Activated CD8-positive, alpha-beta memory T cell treated with anti-CD3 and anti-CD28 coated beads for 36 hours (primary cell): ENCODE data around the gene HCN2. TPM values are rescaled to one million over a fixed set of nuclear protein-coding genes. Genes with fewer than 3 reads are reported as not detected.
"Not testable (repeated sequence)": the region's sequence is repeated elsewhere in the genome, so short reads cannot be mapped to it uniquely, and the experiment has no call there.

ENCODE experiments used
- CTCF ChIA-PET: fragments of 350-600 bp; sonication (Branson Sonifier 250); formaldehyde crosslinking; loops from one replicate; lab custom pipeline; 2021; ENCODE audit warnings: antibody characterized with exemption; lab: Charles Lee
- POLR2A ChIA-PET: fragments of 350-600 bp; sonication (Branson Sonifier 250); formaldehyde crosslinking; loops from one replicate; lab custom pipeline; 2021; ENCODE audit warnings: antibody characterized with exemption; lab: Charles Lee
- total RNA-seq, 2 experiments: library from RNA; stranded (reverse); gene quantifications; one replicate each; pipeline ENCODE4 v1.2.3, GENCODE V29; 2021

The HCN2 gene
- total RNA-seq, 2 experiments from 2014 or later = 0.40 to 0.55 TPM

GRCh38 chr19:595326-596262 is 5.9 kb downstream of the HCN2 start:
- ChIA-PET CTCF (interaction anchor here (1.0 kb wide), 1 partner anchor 11 kb away, joined by 3 read pairs; no protein-coding TSS in a partner anchor), POLR2A (no interaction called here)

GRCh38 chr19:596263-596655 is 6.6 kb downstream of the HCN2 start:
- CTCF ChIA-PET = no interaction called here

GRCh38 chr19:597406-598315 is 8.0 kb downstream of the HCN2 start:
- ChIA-PET POLR2A (no interaction called here), CTCF (interaction anchor here (1.7 kb wide), 1 partner anchor 10 kb away, joined by 4 read pairs; no protein-coding TSS in a partner anchor)

More at GRCh38 chr19:596263-596655, 6.6 kb downstream of the HCN2 start:
- POLR2A ChIA-PET = no interaction called here

GRCh38 chr19:601310-601709 is 11.6 kb downstream of the HCN2 start:
- CTCF ChIA-PET = no interaction called here

GRCh38 chr19:601790-602189 is 12.1 kb downstream of the HCN2 start:
- ChIA-PET CTCF (no interaction called here), POLR2A (no interaction called here)

More at GRCh38 chr19:601310-601709, 11.6 kb downstream of the HCN2 start:
- POLR2A ChIA-PET = no interaction called here

GRCh38 chr19:602391-603301 is 13.0 kb downstream of the HCN2 start:
- ChIA-PET CTCF (no interaction called here), POLR2A (no interaction called here)

GRCh38 chr19:603302-603639 is 13.6 kb downstream of the HCN2 start:
- CTCF ChIA-PET = not testable (repeated sequence)

GRCh38 chr19:603779-604178 is 14.1 kb downstream of the HCN2 start:
- POLR2A ChIA-PET = not testable (repeated sequence)
- CTCF ChIA-PET = interaction anchor here (0.9 kb wide), 1 partner anchor 19 kb away, joined by 3 read pairs; no protein-coding TSS in a partner anchor

More at GRCh38 chr19:603302-603639, 13.6 kb downstream of the HCN2 start:
- POLR2A ChIA-PET = not testable (repeated sequence)

- POLR2A ChIA-PET = interaction anchor here (0.6 kb wide), 1 partner anchor 19 kb away, joined by 3 read pairs; no protein-coding TSS in a partner anchor
- CTCF ChIA-PET = interaction anchor here (0.9 kb wide), 1 partner anchor 18 kb away, joined by 3 read pairs; no protein-coding TSS in a partner anchor
Measured at GRCh38 chr19:604355-604754, 14.7 kb downstream of the HCN2 start.

- CTCF ChIA-PET = interaction anchor here (0.8 to 1.5 kb wide), 3 partner anchors 12 to 68 kb away, joined by 3 to 5 read pairs (median 3); no protein-coding TSS in a partner anchor
- POLR2A ChIA-PET = not testable (repeated sequence)
Measured at GRCh38 chr19:605061-605971, 15.6 kb downstream of the HCN2 start.

- ChIA-PET POLR2A (no interaction called here), CTCF (interaction anchor here (1.8 kb wide), 1 partner anchor 9 kb away, joined by 4 read pairs; no protein-coding TSS in a partner anchor)
Measured at GRCh38 chr19:607301-608154, 17.8 kb downstream of the HCN2 start.

- ChIA-PET POLR2A (no interaction called here), CTCF (interaction anchor here (1.8 kb wide), 1 partner anchor 10 kb away, joined by 4 read pairs; no protein-coding TSS in a partner anchor)
Measured at GRCh38 chr19:608155-609003, 18.7 kb downstream of the HCN2 start.

- POLR2A ChIA-PET = no interaction called here
- CTCF ChIA-PET = no interaction called here
Measured at GRCh38 chr19:609004-609346, 19.3 kb downstream of the HCN2 start.

- ChIA-PET POLR2A (interaction anchor here (1.0 kb wide), 1 partner anchor 100 kb away, joined by 5 read pairs; no protein-coding TSS in a partner anchor), CTCF (interaction anchor here (1.1 kb wide), 1 partner anchor 39 kb away, joined by 3 read pairs; no protein-coding TSS in a partner anchor)
Measured at GRCh38 chr19:610071-610800, 20.6 kb downstream of the HCN2 start.
